Activated CD8-positive, alpha-beta memory T cell treated with anti-CD3 and anti-CD28 coated beads, Interleukin-2, amount 50 U/mL, for 48 hours (primary cell): ENCODE measurements around the gene AP2A1.

Experiments used
- DNase-seq: peaks from one replicate; pipeline ENCODE4 v3.0.0-alpha.2; 2020

Gene AP2A1

DNA sequence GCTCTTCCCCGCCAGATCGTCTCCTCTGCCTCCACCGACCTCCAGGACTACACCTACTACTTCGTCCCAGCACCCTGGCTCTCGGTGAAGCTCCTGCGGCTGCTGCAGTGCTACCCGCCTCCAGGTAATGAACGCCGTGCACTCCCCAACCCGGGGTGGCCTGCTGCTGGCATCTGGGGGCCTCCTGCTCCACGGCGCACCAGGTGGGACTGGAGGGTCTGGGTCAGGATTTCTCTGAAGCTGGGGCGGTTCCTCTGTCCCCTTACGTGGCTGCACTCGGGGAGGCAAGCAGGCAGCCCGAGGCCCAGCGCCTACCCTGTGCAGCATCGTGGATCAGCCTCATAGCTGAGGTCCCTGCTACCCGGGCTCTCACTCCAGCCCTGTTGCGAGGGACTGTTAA, 28.8 kb downstream of the AP2A1 start:
- DNase-seq = no peak

GRCh38 chr19:49798574-49798973, 31.8 kb downstream of the AP2A1 start:
- DNase-seq = no peak

DNA sequence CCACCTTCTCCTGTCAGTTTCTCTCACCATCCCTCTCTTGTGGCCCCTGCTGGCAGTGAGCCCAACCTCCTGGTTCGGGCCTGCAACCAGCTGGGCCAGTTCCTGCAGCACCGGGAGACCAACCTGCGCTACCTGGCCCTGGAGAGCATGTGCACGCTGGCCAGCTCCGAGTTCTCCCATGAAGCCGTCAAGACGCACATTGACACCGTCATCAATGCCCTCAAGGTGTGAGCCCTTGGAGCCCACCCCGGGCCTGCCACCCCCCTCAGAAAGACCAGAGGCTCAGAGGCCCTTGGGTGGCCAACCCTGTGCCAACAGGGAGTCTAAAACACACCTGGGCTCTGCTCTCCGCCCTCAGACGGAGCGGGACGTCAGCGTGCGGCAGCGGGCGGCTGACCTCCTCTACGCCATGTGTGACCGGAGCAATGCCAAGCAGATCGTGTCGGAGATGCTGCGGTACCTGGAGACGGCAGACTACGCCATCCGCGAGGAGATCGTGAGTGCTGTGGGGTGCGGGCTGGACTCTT, 32.5 kb downstream of the AP2A1 start:
- DNase-seq = no peak

- DNase-seq = no peak
Measured at GRCh38 chr19:49799798-49800376, 33.1 kb downstream of the AP2A1 start.

- no peak for DNase-seq
Measured at GRCh38 chr19:49800771-49801170, 34.0 kb downstream of the AP2A1 start.

DNA sequence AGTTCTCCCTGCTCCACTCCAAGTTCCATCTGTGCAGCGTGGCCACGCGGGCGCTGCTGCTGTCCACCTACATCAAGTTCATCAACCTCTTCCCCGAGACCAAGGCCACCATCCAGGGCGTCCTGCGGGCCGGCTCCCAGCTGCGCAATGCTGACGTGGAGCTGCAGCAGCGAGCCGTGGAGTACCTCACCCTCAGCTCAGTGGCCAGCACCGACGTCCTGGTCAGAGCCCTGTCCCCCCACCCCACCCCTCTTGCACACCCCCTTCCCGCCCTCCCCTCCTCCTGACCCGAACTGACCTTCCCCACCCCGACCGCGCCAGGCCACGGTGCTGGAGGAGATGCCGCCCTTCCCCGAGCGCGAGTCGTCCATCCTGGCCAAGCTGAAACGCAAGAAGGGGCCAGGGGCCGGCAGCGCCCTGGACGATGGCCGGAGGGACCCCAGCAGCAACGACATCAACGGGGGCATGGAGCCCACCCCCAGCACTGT, 34.6 kb downstream of the AP2A1 start:
- DNase-seq = no peak

DNA sequence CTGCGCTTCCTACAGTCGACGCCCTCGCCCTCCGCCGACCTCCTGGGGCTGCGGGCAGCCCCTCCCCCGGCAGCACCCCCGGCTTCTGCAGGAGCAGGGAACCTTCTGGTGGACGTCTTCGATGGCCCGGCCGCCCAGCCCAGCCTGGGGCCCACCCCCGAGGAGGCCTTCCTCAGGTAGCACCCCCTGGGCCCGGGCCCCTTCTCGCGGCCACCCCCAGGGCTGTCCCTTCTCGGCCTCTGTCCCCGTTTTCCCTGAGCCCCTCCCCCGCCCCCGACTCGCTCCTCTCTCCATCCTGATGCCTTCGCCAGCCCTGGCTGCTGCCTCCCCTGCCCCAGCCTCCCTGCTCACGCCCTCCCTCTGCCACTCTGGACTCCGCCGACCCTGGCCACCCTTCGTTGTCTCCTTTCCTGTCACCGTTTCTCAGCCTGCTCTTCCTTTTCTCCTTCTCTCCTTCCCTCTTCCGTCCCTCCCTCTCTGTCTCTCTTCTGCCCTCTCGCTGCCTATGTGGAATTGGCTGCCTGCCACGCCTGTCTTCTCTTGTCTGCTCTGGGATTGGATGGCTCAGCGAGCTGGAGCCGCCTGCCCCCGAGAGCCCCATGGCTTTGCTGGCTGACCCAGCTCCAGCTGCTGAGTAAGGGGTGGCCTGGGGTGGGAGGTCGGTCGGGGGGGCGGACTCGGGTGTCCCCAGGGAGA, 35.3 kb downstream of the AP2A1 start:
- no peak for DNase-seq

DNA sequence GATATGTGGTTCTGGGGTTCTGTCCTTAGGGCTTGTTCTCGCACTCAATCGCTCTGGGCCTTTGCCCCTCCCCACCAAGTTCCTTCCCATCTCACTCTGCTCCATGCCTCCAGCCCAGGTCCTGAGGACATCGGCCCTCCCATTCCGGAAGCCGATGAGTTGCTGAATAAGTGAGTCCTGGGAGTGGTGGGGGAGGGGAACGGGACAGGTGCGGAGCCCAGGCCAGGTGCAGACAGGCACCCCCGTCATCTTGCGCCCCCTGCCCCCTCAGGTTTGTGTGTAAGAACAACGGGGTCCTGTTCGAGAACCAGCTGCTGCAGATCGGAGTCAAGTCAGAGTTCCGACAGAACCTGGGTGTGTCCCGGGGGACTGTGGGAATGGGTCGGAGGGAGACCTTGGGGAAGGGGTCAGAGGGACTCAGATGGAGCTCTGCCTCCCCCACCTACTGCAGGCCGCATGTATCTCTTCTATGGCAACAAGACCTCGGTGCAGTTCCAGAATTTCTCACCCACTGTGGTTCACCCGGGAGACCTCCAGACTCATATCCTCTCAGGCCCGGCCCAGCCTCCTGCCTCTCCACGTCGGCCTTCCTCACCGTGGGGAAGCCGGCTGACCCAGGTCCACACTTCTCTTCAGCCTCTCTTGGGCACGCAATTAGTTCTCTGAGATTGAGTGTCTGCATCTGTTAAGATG, 36.2 kb downstream of the AP2A1 start:
- DNase-seq = no peak

DNA sequence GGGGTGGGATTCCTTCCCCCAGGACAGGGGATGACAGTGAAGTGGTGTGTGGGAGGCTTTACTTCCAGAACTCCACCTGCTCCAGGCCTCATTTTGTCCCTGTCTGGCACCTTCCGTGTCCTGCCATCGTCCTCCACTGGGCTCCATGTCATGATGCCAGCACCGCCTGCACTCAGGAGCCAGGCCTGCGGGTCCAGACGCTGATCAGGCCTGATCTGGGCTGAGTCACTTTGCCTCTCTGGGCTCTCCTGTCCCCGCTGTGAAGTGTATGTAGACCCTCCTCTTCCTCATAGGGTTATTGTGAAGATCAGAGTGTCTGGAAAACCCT, 36.7 kb downstream of the AP2A1 start:
- no peak for DNase-seq

DNA sequence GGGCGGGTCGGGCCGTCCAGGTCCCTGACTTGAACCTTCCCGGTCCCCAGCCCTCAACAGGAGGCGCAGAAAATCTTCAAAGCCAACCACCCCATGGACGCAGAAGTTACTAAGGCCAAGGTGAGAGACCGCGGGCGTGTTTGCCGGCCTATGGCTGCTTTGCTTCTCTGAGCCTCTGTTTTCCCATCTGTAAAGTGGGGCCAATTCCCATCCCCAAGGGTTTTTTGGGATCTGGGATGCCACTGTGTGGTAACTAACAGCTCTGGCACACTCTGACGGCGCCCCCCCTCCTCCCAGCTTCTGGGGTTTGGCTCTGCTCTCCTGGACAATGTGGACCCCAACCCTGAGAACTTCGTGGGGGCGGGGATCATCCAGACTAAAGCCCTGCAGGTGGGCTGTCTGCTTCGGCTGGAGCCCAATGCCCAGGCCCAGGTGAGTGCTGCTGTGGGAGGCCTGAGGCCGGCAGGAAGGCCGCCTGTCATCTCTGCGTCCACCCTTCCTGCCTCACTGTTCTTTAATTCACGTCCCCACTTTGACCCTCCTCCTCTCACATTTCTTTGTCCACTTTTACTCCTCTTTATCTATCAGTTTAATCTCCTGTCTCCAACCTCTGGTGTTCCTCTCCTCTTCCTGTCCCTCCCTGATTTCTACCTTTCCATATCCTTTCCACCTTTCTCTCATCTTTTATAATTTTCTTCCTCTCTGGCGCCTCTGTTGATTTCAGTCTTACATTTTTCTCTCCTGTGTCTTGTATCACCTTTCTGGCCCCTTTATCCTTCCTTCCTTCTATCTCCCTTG, 39.2 kb downstream of the AP2A1 start:
- DNase-seq = no peak

DNA sequence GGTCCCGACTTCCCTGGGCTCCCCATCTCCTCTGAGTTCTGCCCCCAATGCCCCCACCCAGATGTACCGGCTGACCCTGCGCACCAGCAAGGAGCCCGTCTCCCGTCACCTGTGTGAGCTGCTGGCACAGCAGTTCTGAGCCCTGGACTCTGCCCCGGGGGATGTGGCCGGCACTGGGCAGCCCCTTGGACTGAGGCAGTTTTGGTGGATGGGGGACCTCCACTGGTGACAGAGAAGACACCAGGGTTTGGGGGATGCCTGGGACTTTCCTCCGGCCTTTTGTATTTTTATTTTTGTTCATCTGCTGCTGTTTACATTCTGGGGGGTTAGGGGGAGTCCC, 39.8 kb downstream of the AP2A1 start:
- DNase-seq = no peak

DNA sequence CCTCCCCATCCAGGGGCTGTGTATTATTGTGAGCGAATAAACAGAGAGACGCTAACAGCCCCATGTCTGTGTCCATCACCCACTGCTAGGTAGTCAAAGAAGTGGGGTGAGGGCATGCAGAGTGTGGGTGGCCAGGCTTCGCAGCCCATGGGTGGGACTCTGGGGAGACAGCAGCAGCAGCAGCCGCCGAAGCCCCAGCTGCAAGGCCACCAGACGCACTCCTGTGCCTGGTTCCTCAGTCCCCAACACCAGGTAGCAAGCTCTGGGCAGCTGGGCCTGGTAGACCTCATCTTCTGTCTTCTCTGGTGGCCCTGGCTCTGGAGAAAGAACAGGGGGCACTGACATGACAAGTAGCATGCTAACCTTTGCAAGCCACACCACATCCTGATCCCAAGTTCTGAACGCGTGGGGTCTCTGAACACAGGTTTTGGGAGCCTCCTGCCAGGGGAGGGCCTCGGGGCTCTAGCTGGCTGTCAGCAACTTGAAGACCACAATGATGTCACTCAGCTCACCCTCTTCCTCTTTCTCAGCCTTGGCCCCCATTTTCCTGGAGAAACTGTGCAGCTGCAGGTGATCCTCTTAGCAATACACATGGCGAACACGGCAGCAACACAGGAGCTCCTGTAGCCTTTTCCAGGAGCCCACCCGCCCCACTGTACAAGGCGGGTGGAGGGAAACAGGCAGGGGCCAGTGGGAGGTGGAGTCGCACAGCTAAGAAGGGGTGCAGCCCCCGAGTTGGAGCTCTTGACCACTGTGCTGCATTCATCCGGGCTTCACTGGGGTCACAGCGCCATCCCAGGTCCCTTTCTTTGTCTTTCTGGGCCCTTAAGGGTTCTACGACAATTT, 40.5 kb downstream of the AP2A1 start:
- no peak for DNase-seq

- no peak for DNase-seq
Measured at GRCh38 chr19:49807904-49808675, 41.3 kb downstream of the AP2A1 start.

GRCh38 chr19:49808711-49809159, 41.9 kb downstream of the AP2A1 start:
- DNase-seq = peak; percentile 91

DNA sequence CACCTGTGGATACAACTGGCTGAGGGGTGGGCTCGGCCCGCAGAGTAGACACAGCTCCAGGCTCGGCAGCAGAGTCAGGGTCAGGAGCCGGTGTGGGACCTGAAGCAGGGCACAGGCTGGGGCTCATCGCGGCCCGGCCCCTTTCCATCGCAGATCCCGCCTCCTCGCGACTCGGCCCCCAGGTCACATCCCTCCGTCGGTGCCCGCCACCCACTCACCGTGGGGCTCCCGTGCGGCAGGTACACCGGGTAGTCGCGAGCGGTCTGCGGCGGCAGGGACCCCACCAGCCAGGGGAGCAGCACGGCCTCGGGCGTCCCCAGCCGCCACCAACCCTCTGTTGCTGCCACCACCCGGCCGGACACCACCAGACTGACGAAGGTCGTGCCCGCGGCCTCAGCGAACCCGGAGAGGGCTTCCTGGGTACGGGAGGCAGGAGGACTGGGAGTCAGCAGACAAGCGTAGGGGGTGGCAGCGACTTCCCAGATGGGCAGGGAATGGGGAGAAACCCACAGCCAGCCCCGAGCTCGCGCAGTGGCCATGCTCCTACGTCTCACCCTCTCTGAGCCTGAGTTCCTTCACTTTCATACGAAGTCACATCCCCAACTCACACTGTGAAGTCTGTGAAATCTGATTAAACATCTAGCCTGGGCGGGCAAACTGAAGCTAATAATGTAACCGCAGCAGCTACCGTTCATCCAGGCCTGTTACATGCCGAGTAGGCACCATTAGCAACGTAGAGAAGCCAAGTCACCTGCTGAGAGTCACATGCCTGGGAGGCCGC, 42.5 kb downstream of the AP2A1 start:
- DNase-seq = peak; percentile 73

GRCh38 chr19:49809941-49810389, 43.2 kb downstream of the AP2A1 start:
- no peak for DNase-seq

GRCh38 chr19:49811328-49811727, 44.5 kb downstream of the AP2A1 start:
- DNase-seq = no peak

- DNase-seq = no peak
Measured at GRCh38 chr19:49812452-49812996, 45.7 kb downstream of the AP2A1 start.

DNA sequence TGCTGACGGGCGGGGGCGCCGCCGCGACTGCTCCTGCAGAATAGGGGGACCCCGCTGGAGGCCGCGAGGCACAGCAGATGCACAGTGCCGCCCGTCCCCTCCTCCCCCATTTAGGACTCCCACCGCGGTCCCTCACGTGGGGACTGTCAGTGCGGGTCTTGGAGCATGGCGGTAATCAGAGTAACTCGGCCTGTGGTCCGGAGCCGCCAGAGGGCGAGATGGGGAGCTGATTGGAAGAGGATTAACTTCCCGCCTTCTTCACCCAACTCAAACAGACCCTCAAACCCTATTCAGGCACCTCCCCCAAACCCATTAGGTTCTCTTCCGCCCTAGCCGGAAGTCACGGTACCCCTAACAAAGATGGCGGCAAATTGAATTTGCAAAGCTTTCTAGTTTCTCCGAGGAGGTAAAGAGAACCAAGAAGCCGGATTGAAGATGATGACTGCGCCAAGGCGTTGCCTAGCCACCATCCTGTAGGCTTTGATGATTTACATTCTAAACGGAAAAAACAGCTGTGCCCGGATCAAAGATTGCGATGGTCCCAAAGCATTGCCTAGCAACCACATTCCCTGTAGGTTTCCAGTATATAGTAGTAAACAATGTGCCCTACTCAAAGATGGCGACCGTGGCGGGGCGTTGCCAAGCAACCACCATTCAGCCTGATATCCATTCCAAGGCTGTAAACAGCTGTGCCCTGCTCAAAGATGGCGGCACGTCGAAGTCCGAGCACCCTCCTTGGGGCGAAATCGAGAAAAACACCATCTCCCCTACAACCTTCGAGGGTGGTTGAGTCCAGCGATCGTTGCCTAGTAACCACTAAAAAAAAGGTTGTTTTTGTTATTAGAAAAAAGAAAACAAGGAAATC, 46.4 kb downstream of the AP2A1 start, which contains the start of gene FUZ:
Gene FUZ (minus strand): TSS at position 296 of the 865 bp plus-strand sequence. CDS start 186 bp downstream, at position 110.
- peak; percentile 90 for DNase-seq
